Measurements from ENCODE around the gene RIPK1. TPM values are rescaled to one million over a fixed set of nuclear protein-coding genes. Genes with fewer than 3 reads are reported as not detected.
"Not testable (repeated sequence)": the region's sequence is repeated elsewhere in the genome, so short reads cannot be mapped to it uniquely, and the experiment has no call there.

RIPK1 gene
- total RNA-seq, 1 donor from 2014 or later, result 10.6 TPM

GRCh38 chr6:3152689-3153088, 84.4 kb downstream of the RIPK1 start:
- TF ChIP-seq CTCF (IDR thresholded peaks at IDR 0.05; ENCODE audit: partially characterized antibody, unreplicated experiment), result no peak
- Mint-ChIP-seq H3K27ac (ENCODE audit: unreplicated experiment) (no peak overlapping the region), H3K4me1 (ENCODE audit: low read depth, unreplicated experiment) (peaks cover 12% of the 10 kb centered on the region), H3K4me3 (ENCODE audit: unreplicated experiment) (no peak overlapping the region), H3K9me3 (ENCODE audit: unreplicated experiment) (peaks cover 15% of the 10 kb centered on the region), H3K27me3 (ENCODE audit: unreplicated experiment) (peaks cover 12% of the 10 kb centered on the region), H3K36me3 (ENCODE audit: unreplicated experiment) (peaks cover 19% of the 10 kb centered on the region)
- no peak for DNase-seq

GRCh38 chr6:3155416-3155815, 87.1 kb downstream of the RIPK1 start:
- peaks cover 23% of the 10 kb centered on the region for H3K4me1 Mint-ChIP-seq (ENCODE audit: low read depth, unreplicated experiment)
- H3K36me3 Mint-ChIP-seq (ENCODE audit: unreplicated experiment), result peaks cover 19% of the 10 kb centered on the region
- H3K27ac Mint-ChIP-seq (ENCODE audit: unreplicated experiment), result peak overlapping the region; percentile 76
- peaks cover 19% of the 10 kb centered on the region for H3K9me3 Mint-ChIP-seq (ENCODE audit: unreplicated experiment)
- H3K4me3 Mint-ChIP-seq (ENCODE audit: unreplicated experiment), result peak overlapping the region; percentile 92
- H3K27me3 Mint-ChIP-seq (ENCODE audit: unreplicated experiment), result peaks cover 15% of the 10 kb centered on the region
- not testable (repeated sequence) for DNase-seq

GRCh38 chr6:3156184-3157130, 88.2 kb downstream of the RIPK1 start:
- peak overlapping the region; percentile 97 for H3K27ac Mint-ChIP-seq (ENCODE audit: unreplicated experiment)
- DNase-seq, result peak; percentile 52
- H3K4me1 Mint-ChIP-seq (ENCODE audit: low read depth, unreplicated experiment), result peaks cover 23% of the 10 kb centered on the region
- H3K9me3 Mint-ChIP-seq (ENCODE audit: unreplicated experiment), result peaks cover 16% of the 10 kb centered on the region
- H3K27me3 Mint-ChIP-seq (ENCODE audit: unreplicated experiment), result peaks cover 15% of the 10 kb centered on the region
- peaks cover 19% of the 10 kb centered on the region for H3K36me3 Mint-ChIP-seq (ENCODE audit: unreplicated experiment)
- H3K4me3 Mint-ChIP-seq (ENCODE audit: unreplicated experiment), result peak overlapping the region; percentile 92

- Mint-ChIP-seq H3K27me3 (ENCODE audit: unreplicated experiment) (peaks cover 15% of the 10 kb centered on the region), H3K9me3 (ENCODE audit: unreplicated experiment) (peaks cover 16% of the 10 kb centered on the region), H3K4me1 (ENCODE audit: low read depth, unreplicated experiment) (peaks cover 20% of the 10 kb centered on the region), H3K27ac (ENCODE audit: unreplicated experiment) (peak within 1 kb of the TSS; percentile 98), H3K36me3 (ENCODE audit: unreplicated experiment) (peaks cover 14% of the 10 kb centered on the region), H3K4me3 (ENCODE audit: unreplicated experiment) (peak within 1 kb of the TSS; percentile 95)
- DNase-seq, result peak; percentile 91
- TF ChIP-seq CTCF (IDR thresholded peaks at IDR 0.05; ENCODE audit: partially characterized antibody, unreplicated experiment), result no peak
Observed at GRCh38 chr6:3157131-3157933, 89.0 kb downstream of the RIPK1 start, which contains the start of gene TUBB2A. TSS of gene TUBB2A (minus strand) at chr6:3157544. CDS start at chr6:3157463, 81 bp downstream.

GRCh38 chr6:3159805-3160781, 91.8 kb downstream of the RIPK1 start:
- H3K4me3 Mint-ChIP-seq (ENCODE audit: unreplicated experiment), result peak overlapping the region; percentile 53
- no peak for TF ChIP-seq CTCF (IDR thresholded peaks at IDR 0.05; ENCODE audit: partially characterized antibody, unreplicated experiment)
- DNase-seq, result no peak
- H3K9me3 Mint-ChIP-seq (ENCODE audit: unreplicated experiment), result peaks cover 21% of the 10 kb centered on the region
- H3K27ac Mint-ChIP-seq (ENCODE audit: unreplicated experiment), result peak overlapping the region; percentile 48
- peaks cover 11% of the 10 kb centered on the region for H3K27me3 Mint-ChIP-seq (ENCODE audit: unreplicated experiment)
- peaks cover 22% of the 10 kb centered on the region for H3K4me1 Mint-ChIP-seq (ENCODE audit: low read depth, unreplicated experiment)
- peaks cover 6% of the 10 kb centered on the region for H3K36me3 Mint-ChIP-seq (ENCODE audit: unreplicated experiment)
